NCI-H1436 treated with DMSO at 0.1 percent for 48 hours (cell line): ENCODE data around the gene GPM6B.

Experiments
- DNase-seq: peaks from one replicate; lab custom pipeline; 2025; lab: John Stamatoyannopoulos, UW

The GPM6B gene

GRCh38 chrX:13824746-13825145 is 7.9 kb upstream of the GPM6B start:
- no peak for DNase-seq

GRCh38 chrX:13821738-13822137 is 4.8 kb upstream of the GPM6B start:
- DNase-seq, result no peak

- no peak for DNase-seq
These were observed 717 bp downstream of the GPM6B start for GRCh38 chrX:13816176-13816575.

- DNase-seq, result no peak
These were observed 1.2 kb downstream of the GPM6B start for GRCh38 chrX:13815664-13816063.

- DNase-seq, result no peak
These were observed 8.0 kb downstream of the GPM6B start for GRCh38 chrX:13808865-13809264.

GRCh38 chrX:13808293-13808692 is 8.6 kb downstream of the GPM6B start:
- DNase-seq, result no peak

GRCh38 chrX:13805241-13805640 is 11.7 kb downstream of the GPM6B start:
- no peak for DNase-seq

- no peak for DNase-seq
These were observed 13.8 kb downstream of the GPM6B start for GRCh38 chrX:13803116-13803515.

GRCh38 chrX:13798184-13798583 is 18.7 kb downstream of the GPM6B start:
- no peak for DNase-seq

- no peak for DNase-seq
These were observed 19.4 kb downstream of the GPM6B start for GRCh38 chrX:13797512-13797911.

- no peak for DNase-seq
These were observed 22.5 kb downstream of the GPM6B start for GRCh38 chrX:13794417-13794816.

- no peak for DNase-seq
These were observed 23.0 kb downstream of the GPM6B start for GRCh38 chrX:13793897-13794296.

- no peak for DNase-seq
These were observed 25.3 kb downstream of the GPM6B start for GRCh38 chrX:13791559-13791958.

GRCh38 chrX:13791145-13791544 is 25.7 kb downstream of the GPM6B start:
- DNase-seq, result no peak

GRCh38 chrX:13790206-13791131 is 26.4 kb downstream of the GPM6B start:
- DNase-seq, result no peak

- DNase-seq, result no peak
These were observed 30.8 kb downstream of the GPM6B start for GRCh38 chrX:13786048-13786447.

- no peak for DNase-seq
These were observed 35.9 kb downstream of the GPM6B start for GRCh38 chrX:13780868-13781427.

- no peak for DNase-seq
These were observed 38.0 kb downstream of the GPM6B start for GRCh38 chrX:13778916-13779315.

GRCh38 chrX:13776387-13776786 is 40.5 kb downstream of the GPM6B start:
- DNase-seq, result no peak

GRCh38 chrX:13775837-13776236 is 41.1 kb downstream of the GPM6B start:
- no peak for DNase-seq

GRCh38 chrX:13774696-13775095 is 42.2 kb downstream of the GPM6B start:
- DNase-seq, result no peak

- no peak for DNase-seq
These were observed 46.8 kb downstream of the GPM6B start for GRCh38 chrX:13770013-13770535.

- no peak for DNase-seq
These were observed 48.0 kb downstream of the GPM6B start for GRCh38 chrX:13768939-13769338.
